Measurements from ENCODE around the gene NEK10. TPM values are rescaled to one million over a fixed set of nuclear protein-coding genes. Genes with fewer than 3 reads are reported as not detected.

Gene NEK10
- polyA plus RNA-seq, 1 experiment = 3.0 TPM

- TF ChIP-seq CTCF (IDR thresholded peaks at IDR 0.05; ENCODE audit: low read depth, low read length) = no peak
Observed at GRCh38 chr3:27114129-27114528, 255.1 kb downstream of the NEK10 start.

GRCh38 chr3:27110020-27110419, 259.2 kb downstream of the NEK10 start:
- ChIA-PET CTCF (no interaction called here), POLR2A (no interaction called here)
- Histone ChIP-seq H3K27me3 (ENCODE audit: control insufficient read depth, insufficient read depth, low read length) (no peaks in the 10 kb centered on the region), H3K4me3 (ENCODE audit: low read depth, low read length) (no peak overlapping the region), H3K27ac (ENCODE audit: low read depth, low read length) (no peak overlapping the region), H3K9me3 (ENCODE audit: control insufficient read depth, insufficient read depth, low read length) (no peaks in the 10 kb centered on the region)
- no peak for DNase-seq (ENCODE audit: low read depth, low spot score)
- no peak for TF ChIP-seq CTCF (IDR thresholded peaks at IDR 0.05; ENCODE audit: low read depth, low read length)

More at GRCh38 chr3:27114129-27114528, 255.1 kb downstream of the NEK10 start:
- POLR2A ChIA-PET = no interaction called here
- DNase-seq (ENCODE audit: low read depth, low spot score) = no peak
- Histone ChIP-seq H3K27me3 (ENCODE audit: control insufficient read depth, insufficient read depth, low read length) (no peaks in the 10 kb centered on the region), H3K27ac (ENCODE audit: low read depth, low read length) (no peak overlapping the region), H3K4me3 (ENCODE audit: low read depth, low read length) (no peak overlapping the region), H3K9me3 (ENCODE audit: control insufficient read depth, insufficient read depth, low read length) (no peaks in the 10 kb centered on the region)
- CTCF ChIA-PET = interaction anchor here (1.6 kb wide), 1 partner anchor 140 kb away, joined by 5 read pairs; no protein-coding TSS in a partner anchor

GRCh38 chr3:27108322-27108721, 260.9 kb downstream of the NEK10 start:
- ChIA-PET POLR2A (no interaction called here), CTCF (interaction anchor here (0.6 kb wide), 1 partner anchor 171 kb away, joined by 3 read pairs; no protein-coding TSS in a partner anchor)
- Histone ChIP-seq H3K27me3 (ENCODE audit: control insufficient read depth, insufficient read depth, low read length) (no peaks in the 10 kb centered on the region), H3K9me3 (ENCODE audit: control insufficient read depth, insufficient read depth, low read length) (no peaks in the 10 kb centered on the region), H3K27ac (ENCODE audit: low read depth, low read length) (no peak overlapping the region), H3K4me3 (ENCODE audit: low read depth, low read length) (no peak overlapping the region)
- no peak for DNase-seq (ENCODE audit: low read depth, low spot score)
- TF ChIP-seq CTCF (IDR thresholded peaks at IDR 0.05; ENCODE audit: low read depth, low read length) = no peak

- ChIA-PET CTCF (interaction anchor here (0.7 to 1.5 kb wide), 4 partner anchors 11 to 1286 kb away, joined by 3 to 5 read pairs (median 3); no protein-coding TSS in a partner anchor), POLR2A (no interaction called here)
- Histone ChIP-seq H3K27ac (ENCODE audit: low read depth, low read length) (no peak overlapping the region), H3K9me3 (ENCODE audit: control insufficient read depth, insufficient read depth, low read length) (no peaks in the 10 kb centered on the region), H3K27me3 (ENCODE audit: control insufficient read depth, insufficient read depth, low read length) (no peaks in the 10 kb centered on the region), H3K4me3 (ENCODE audit: low read depth, low read length) (no peak overlapping the region)
- no peak for DNase-seq (ENCODE audit: low read depth, low spot score)
- TF ChIP-seq CTCF (IDR thresholded peaks at IDR 0.05; ENCODE audit: low read depth, low read length) = no peak
Observed at GRCh38 chr3:27105904-27106303, 263.3 kb downstream of the NEK10 start.

GRCh38 chr3:27097182-27097581, 272.0 kb downstream of the NEK10 start:
- TF ChIP-seq CTCF (IDR thresholded peaks at IDR 0.05; ENCODE audit: low read depth, low read length) = no peak
- Histone ChIP-seq H3K27ac (ENCODE audit: low read depth, low read length) (no peak overlapping the region), H3K4me3 (ENCODE audit: low read depth, low read length) (no peak overlapping the region), H3K9me3 (ENCODE audit: control insufficient read depth, insufficient read depth, low read length) (no peaks in the 10 kb centered on the region), H3K27me3 (ENCODE audit: control insufficient read depth, insufficient read depth, low read length) (no peaks in the 10 kb centered on the region)
- CTCF ChIA-PET = no interaction called here
- POLR2A ChIA-PET = no interaction called here
- no peak for DNase-seq (ENCODE audit: low read depth, low spot score)

Measured in AG04450 (cell line).